Heart right ventricle (tissue), 16 donors: ENCODE data around the gene KCTD6. TPM values are rescaled to one million over a fixed set of nuclear protein-coding genes. Genes with fewer than 3 reads are reported as not detected.

Experiments
- ATAC-seq, 8 donors: fragments of 200-7000 bp; cut with Tn5 transposase; one replicate each; pipeline ENCODE4 v1.9.1; 2020; ENCODE audit warnings: mild to moderate bottlenecking in 8 of 8, moderate library complexity in 8 of 8, moderate number of reproducible peaks in 1 of 8
- DNase-seq, 2 donors: peaks; one replicate each; pipeline ENCODE4 v3.0.0-alpha.2; 2020
- H3K27ac ChIP-seq, 10 donors: fragments of 200-600 bp; sonication (generic) in 2 of 10; one replicate each; pipeline versions ENCODE4 v1.5.0 to v1.8.0; 2020 to 2022; ENCODE audit warnings: mild to moderate bottlenecking in 3 of 10
- H3K27me3 ChIP-seq, 7 donors: fragments of 200-600 bp; one replicate each; pipeline ENCODE4 v1.8.0; 2021 to 2022; ENCODE audit warnings: mild to moderate bottlenecking in 2 of 7
- H3K36me3 ChIP-seq, 9 donors: fragments of 200-600 bp; sonication (generic) in 1 of 9; one replicate each; pipeline versions ENCODE4 v1.5.0 to v1.8.0; 2020 to 2022; ENCODE audit warnings: mild to moderate bottlenecking in 2 of 9
- H3K4me1 ChIP-seq, 9 donors: fragments of 200-600 bp; sonication (generic) in 1 of 9; one replicate each; pipeline versions ENCODE4 v1.5.0 to v1.8.0; 2020 to 2022; ENCODE audit warnings: mild to moderate bottlenecking in 4 of 9
- H3K4me3 ChIP-seq, 10 donors: fragments of 200-600 bp; sonication (generic) in 2 of 10; one replicate each; pipeline versions ENCODE4 v1.5.0 to v1.8.0; 2020 to 2022; ENCODE audit warnings: mild to moderate bottlenecking in 7 of 10, moderate library complexity in 2 of 10
- H3K9me3 ChIP-seq, 11 donors: fragments of 200-600 bp in 10 of 11; sonication (generic) in 2 of 11; one replicate each; pipeline versions ENCODE4 v1.5.0 to v1.8.0; 2013 to 2022; ENCODE audit warnings: mild to moderate bottlenecking in 2 of 11, control low read depth in 1 of 11, moderate library complexity in 1 of 11
- WGBS, 2 donors: extraction: QIAGEN DNeasy Blood & Tissue Kit; methylation state at CpG; one replicate each; pipeline ENCODE4 v1.1.7; 2013; ENCODE audit warnings: inconsistent platforms in 1 of 2; 5-methylcytosine and 5-hydroxymethylcytosine counted together
- intact Hi-C, 10 donors: fragments of 100-400 bp; cut with DNase I; formaldehyde crosslinking; loops; one replicate each; pipeline versions ENCODE4 v1.11.1 to v1.14.2; 2022
- polyA plus RNA-seq, 2 donors: library from polyadenylated mRNA; stranded (reverse); fragments of 200-250 nt; gene quantifications; one replicate each; pipeline ENCODE4 v1.2.3, GENCODE V29; 2013
- total RNA-seq, 10 donors: library from RNA; stranded (reverse); fragmentation: NEBNext Ultra II Directional in 3 of 10; extraction: Animal tissue kit (Norgen Biotek cat#: 25700) in 3 of 10; gene quantifications; one replicate each; pipeline versions ENCODE4 v1.2.1 to v1.2.4, GENCODE V29; 2021 to 2023
- TF ChIP-seq, protein P1 (sequence below), 9 donors: fragments of 200-600 bp; sonication (generic) in 2 of 9; IDR thresholded peaks; one replicate each; pipeline versions ENCODE4 v1.5.0 to v1.8.0; 2021 to 2022; ENCODE audit warnings: antibody characterized with exemption in 9 of 9, mild to moderate bottlenecking in 5 of 9, moderate library complexity in 1 of 9
- donor health status: Arrhythmogenic right ventricular cardiomyopathy.
- donor health status: ischemic (EF 13 %, LVEDD 7.1; RV severe dilation, severe dysfunction).
- donor health status: healthy with polysubstance abuse.
- donor health status: DM: no; HTN: yes; CAD: no.
- donor health status: DM: no; HTN: no; CAD: no.
- donor health status: ischemic (EF 25% LVEDD 6.9; RV normal size, moderate dysfunction).
- donor health status: ischemic (EF 25% LVEDD 5.7; RV mildly dilated, moderate dysfunction).
- donor health status: healthy.
- donor health status: DM: yes; HTN: yes; CAD: no.
- donor health status: Ischemic cardiomyopathy.
- donor health status: ischemic (EF 35%, LVEDD 5.7; RV mildly dilated, moderate dysfunction).
- donor health status: nonischemic (EF 11% LVEDD 7.7; RV severe dilation, severe dysfunction).
- donor health status: DM: yes; HTN: yes; CAD: no.
- donor health status: PGD.
- donor health status: ischemic (EF 29% LVEDD 5.4; RV normal size, mild dysfunction).
- donor health status: nonischemic (EF 23%, LVEDD 6.1; RV moderate dilation, normal function).

Gene KCTD6
- total and polyA plus RNA-seq, 12 donors: 3.6 to 12.7 (median 7.2) TPM

GRCh38 chr3:58530354-58530865 is 38.5 kb downstream of the KCTD6 start:
- 88 to 92% methylated on average over 18 of the region's 18 CpGs for WGBS, 2 donors
- DNase-seq (no peak), ATAC-seq (peak in 1 of 8 donors; percentile 6)
- TF ChIP-seq, protein P1, sequence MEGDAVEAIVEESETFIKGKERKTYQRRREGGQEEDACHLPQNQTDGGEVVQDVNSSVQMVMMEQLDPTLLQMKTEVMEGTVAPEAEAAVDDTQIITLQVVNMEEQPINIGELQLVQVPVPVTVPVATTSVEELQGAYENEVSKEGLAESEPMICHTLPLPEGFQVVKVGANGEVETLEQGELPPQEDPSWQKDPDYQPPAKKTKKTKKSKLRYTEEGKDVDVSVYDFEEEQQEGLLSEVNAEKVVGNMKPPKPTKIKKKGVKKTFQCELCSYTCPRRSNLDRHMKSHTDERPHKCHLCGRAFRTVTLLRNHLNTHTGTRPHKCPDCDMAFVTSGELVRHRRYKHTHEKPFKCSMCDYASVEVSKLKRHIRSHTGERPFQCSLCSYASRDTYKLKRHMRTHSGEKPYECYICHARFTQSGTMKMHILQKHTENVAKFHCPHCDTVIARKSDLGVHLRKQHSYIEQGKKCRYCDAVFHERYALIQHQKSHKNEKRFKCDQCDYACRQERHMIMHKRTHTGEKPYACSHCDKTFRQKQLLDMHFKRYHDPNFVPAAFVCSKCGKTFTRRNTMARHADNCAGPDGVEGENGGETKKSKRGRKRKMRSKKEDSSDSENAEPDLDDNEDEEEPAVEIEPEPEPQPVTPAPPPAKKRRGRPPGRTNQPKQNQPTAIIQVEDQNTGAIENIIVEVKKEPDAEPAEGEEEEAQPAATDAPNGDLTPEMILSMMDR (IDR thresholded peaks at IDR 0.05): no peak
- intact Hi-C loops: loop anchor here in 8 of 10 donors (5.0 to 10.0 kb wide), 11 partner anchors 38 to 346 kb away; partner anchors contain the start of genes KCTD6 (in 2 of the 8), PDHB (in 2 of the 8), PXK (in 2 of the 8) and HTD2 (in 1 of the 8)
- no peak overlapping the region for H3K27ac ChIP-seq
- no peaks in the 10 kb centered on the region for H3K9me3 ChIP-seq
- H3K36me3 ChIP-seq: peaks cover 0 to 95% (median 36%) of the 10 kb centered on the region in 9 donors
- H3K4me1 ChIP-seq: peaks cover 0 to 30% (median 22%) of the 10 kb centered on the region in 9 donors
- H3K27me3 ChIP-seq: no peaks in the 10 kb centered on the region
- H3K4me3 ChIP-seq: no peak overlapping the region

DNA sequence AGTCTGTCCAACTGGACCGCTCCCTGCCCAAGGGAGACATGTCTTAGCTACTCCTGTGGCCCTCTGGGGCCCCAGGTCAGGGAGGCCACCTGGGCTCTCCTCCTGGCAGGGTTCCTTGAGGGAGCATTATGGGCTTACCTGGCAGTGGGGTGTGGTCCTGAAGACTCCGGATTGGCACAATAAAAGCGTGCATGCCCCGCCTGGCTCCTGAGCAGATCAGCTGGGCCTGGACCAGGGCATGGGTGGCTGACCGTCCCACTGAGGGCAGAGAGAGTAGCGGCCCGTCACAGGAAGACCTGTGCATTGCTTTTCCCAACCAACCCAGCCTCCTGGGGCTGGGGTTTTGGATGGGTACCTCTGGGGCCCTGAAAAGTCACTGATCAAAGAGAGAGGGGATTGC is 39.7 kb downstream of the KCTD6 start:
- Histone ChIP-seq H3K4me1 (peaks cover 7 to 38% (median 30%) of the 10 kb centered on the region in 9 donors), H3K4me3 (no peak overlapping the region), H3K27ac (no peak overlapping the region), H3K9me3 (no peaks in the 10 kb centered on the region), H3K27me3 (no peaks in the 10 kb centered on the region), H3K36me3 (peaks cover 0 to 84% (median 35%) of the 10 kb centered on the region in 9 donors)
- intact Hi-C loops: loop anchor here in 8 of 10 donors (5.0 to 10.0 kb wide), 11 partner anchors 39 to 347 kb away; partner anchors contain the start of genes KCTD6 (in 2 of the 8), PDHB (in 2 of the 8), PXK (in 2 of the 8) and HTD2 (in 1 of the 8)
- no peak for ATAC-seq
- 94 to 96% methylated on average over 7 of the region's 7 CpGs for WGBS, 2 donors
- DNase-seq: no peak
- TF ChIP-seq, protein P1 (IDR thresholded peaks at IDR 0.05): no peak

GRCh38 chr3:58531956-58532355 is 40.1 kb downstream of the KCTD6 start:
- no peaks in the 10 kb centered on the region for H3K27me3 ChIP-seq
- H3K27ac ChIP-seq: no peak overlapping the region
- H3K36me3 ChIP-seq: peaks cover 0 to 80% (median 35%) of the 10 kb centered on the region in 9 donors
- peaks cover 7 to 42% (median 31%) of the 10 kb centered on the region in 9 donors for H3K4me1 ChIP-seq
- ATAC-seq (no peak), DNase-seq (no peak)
- H3K9me3 ChIP-seq: no peaks in the 10 kb centered on the region
- 94 to 95% methylated on average over 2 of the region's 2 CpGs for WGBS, 2 donors
- intact Hi-C loops: loop anchor here in 8 of 10 donors (1.0 to 10.0 kb wide), 13 partner anchors 40 to 347 kb away; partner anchors contain the start of genes KCTD6 (in 2 of the 8), PDHB (in 2 of the 8), PXK (in 2 of the 8) and HTD2 (in 1 of the 8)
- H3K4me3 ChIP-seq: no peak overlapping the region
- TF ChIP-seq, protein P1 (IDR thresholded peaks at IDR 0.05): peak in 1 of 9 donors; percentile 12

DNA sequence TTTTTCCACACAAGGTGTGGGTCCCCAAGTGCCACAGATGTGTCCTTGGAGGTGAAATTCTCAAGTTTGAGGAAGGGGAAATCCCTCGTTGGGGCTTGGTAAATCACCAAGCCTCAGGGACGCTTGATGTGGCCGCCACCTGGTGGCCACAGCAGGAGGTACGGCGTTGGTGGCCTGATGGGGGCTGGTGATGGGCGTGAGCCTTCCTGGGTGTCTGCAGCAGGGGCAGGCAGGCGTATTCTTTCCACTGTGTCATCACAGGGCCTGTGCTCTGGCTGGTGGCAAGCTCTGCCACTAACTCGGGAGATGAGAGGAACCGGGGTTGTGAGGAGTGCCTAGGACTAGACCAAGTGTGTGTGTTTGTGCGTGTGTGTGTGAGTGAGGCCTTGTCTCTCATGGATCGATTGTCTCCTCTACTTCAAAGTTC is 40.9 kb downstream of the KCTD6 start:
- WGBS, 2 donors: 22 to 24% methylated on average over 11 of the region's 11 CpGs
- Histone ChIP-seq H3K27me3 (no peaks in the 10 kb centered on the region), H3K4me1 (peaks cover 14 to 51% (median 39%) of the 10 kb centered on the region in 9 donors), H3K36me3 (peaks cover 0 to 71% (median 32%) of the 10 kb centered on the region in 9 donors), H3K27ac (no peak overlapping the region), H3K9me3 (no peaks in the 10 kb centered on the region), H3K4me3 (no peak overlapping the region)
- intact Hi-C loops: loop anchor here in 8 of 10 donors (1.0 to 10.0 kb wide), 13 partner anchors 41 to 348 kb away; partner anchors contain the start of genes KCTD6 (in 2 of the 8), PDHB (in 2 of the 8), PXK (in 2 of the 8) and HTD2 (in 1 of the 8)
- TF ChIP-seq, protein P1 (IDR thresholded peaks at IDR 0.05): peak; percentile 78 to 95 (median 91)
- DNase-seq (peak; percentile 51 to 75), ATAC-seq (peak; percentile 40 to 61 (median 50))
